Esophagus muscularis mucosa (tissue), 4 donors: Measurements from ENCODE around the gene MDGA2. TPM values are rescaled to one million over a fixed set of nuclear protein-coding genes. Genes with fewer than 3 reads are reported as not detected.

ENCODE experiments used
- DNase-seq: peaks from one replicate; pipeline ENCODE4 v3.0.0-alpha.2; 2017; ENCODE audit errors: extremely low spot score
- H3K27ac ChIP-seq, 4 donors: fragments of 200-600 bp; sonication (generic); replicated peaks in 1 of 4; 1 replicate in 3 of 4; 2 replicates in 1 of 4; pipeline ENCODE4 v1.5.1; 2016 to 2019; ENCODE audit warnings: mild to moderate bottlenecking in 1 of 4
- H3K27me3 ChIP-seq, 4 donors: fragments of 200-600 bp; sonication (generic); one replicate each; pipeline versions ENCODE4 v1.5.1 to v1.6.0; 2016 to 2019
- H3K36me3 ChIP-seq, 4 donors: fragments of 200-600 bp; sonication (generic); one replicate each; pipeline ENCODE4 v1.5.1; 2016 to 2019
- H3K4me1 ChIP-seq, 4 donors: fragments of 200-600 bp; sonication (generic); one replicate each; pipeline ENCODE4 v1.5.1; 2016 to 2019
- H3K4me3 ChIP-seq, 4 donors: fragments of 200-600 bp; sonication (generic); 1 replicate in 2 of 4; 2 replicates in 2 of 4; pipeline ENCODE4 v1.5.1; 2016 to 2019; ENCODE audit warnings: mild to moderate bottlenecking in 4 of 4, moderate library complexity in 1 of 4
- H3K9me3 ChIP-seq, 4 donors: fragments of 200-600 bp; sonication (generic); 1 replicate in 3 of 4; 2 replicates in 1 of 4; pipeline ENCODE4 v1.5.1; 2016 to 2019
- CTCF ChIP-seq, 3 experiments: fragments of 200-600 bp in 2 of 3; fragments of 450-650 bp in 1 of 3; sonication (generic) in 2 of 3; IDR thresholded peaks; one replicate each; pipeline ENCODE4 v1.5.1; 2017 to 2019; ENCODE audit warnings: antibody characterized with exemption in 3 of 3, mild to moderate bottlenecking in 2 of 3, moderate library complexity in 1 of 3
- EP300 ChIP-seq: sonication (generic); formaldehyde crosslinking; IDR thresholded peaks from one replicate; pipeline ENCODE4 v1.6.1; 2017; ENCODE audit warnings: antibody characterized with exemption
- POLR2A ChIP-seq: fragments of 450-650 bp; IDR thresholded peaks from one replicate; pipeline ENCODE4 v1.6.1; 2017; ENCODE audit warnings: antibody characterized with exemption, moderate library complexity, mild to moderate bottlenecking, low read depth
- POLR2AphosphoS5 ChIP-seq, 2 donors: sonication (generic); formaldehyde crosslinking; IDR thresholded peaks; one replicate each; pipeline ENCODE4 v1.6.1; 2017; ENCODE audit warnings: antibody characterized with exemption in 2 of 2
- WGBS: methylation state at CpG from one replicate; pipeline ENCODE4 v1.1.5; 2018; 5-methylcytosine and 5-hydroxymethylcytosine counted together
- intact Hi-C: fragments of 100-400 bp; cut with DNase I; formaldehyde crosslinking; loops from one replicate; pipeline ENCODE4 v1.15.1; 2023
- total RNA-seq, 4 donors: library from RNA; depleted of rRNA; stranded (reverse); fragments of >200 nt; gene quantifications; one replicate each; pipeline versions ENCODE4 v1.1.0 to v1.2.1, GENCODE V29; 2016

The MDGA2 gene
- total RNA-seq, 4 donors from 2014 or later = under 0.01 TPM; not detected in 3

GRCh38 chr14:46985529-46986380 is 689.6 kb downstream of the MDGA2 start:
- no peak for DNase-seq
- no peaks in the 10 kb centered on the region for H3K9me3 ChIP-seq
- 83% methylated on average over 6 of the region's 6 CpGs for WGBS
- no peak overlapping the region for H3K27ac ChIP-seq
- H3K27me3 ChIP-seq = no peaks in the 10 kb centered on the region
- no peak overlapping the region for H3K4me3 ChIP-seq
- intact Hi-C loops = no loop called here
- H3K36me3 ChIP-seq = no peaks in the 10 kb centered on the region
- TF ChIP-seq CTCF (IDR thresholded peaks at IDR 0.05) (no peak), EP300 (no peak), POLR2AphosphoS5 (IDR thresholded peaks at IDR 0.05) (no peak), POLR2A (no peak)
- H3K4me1 ChIP-seq = no peaks in the 10 kb centered on the region

DNA sequence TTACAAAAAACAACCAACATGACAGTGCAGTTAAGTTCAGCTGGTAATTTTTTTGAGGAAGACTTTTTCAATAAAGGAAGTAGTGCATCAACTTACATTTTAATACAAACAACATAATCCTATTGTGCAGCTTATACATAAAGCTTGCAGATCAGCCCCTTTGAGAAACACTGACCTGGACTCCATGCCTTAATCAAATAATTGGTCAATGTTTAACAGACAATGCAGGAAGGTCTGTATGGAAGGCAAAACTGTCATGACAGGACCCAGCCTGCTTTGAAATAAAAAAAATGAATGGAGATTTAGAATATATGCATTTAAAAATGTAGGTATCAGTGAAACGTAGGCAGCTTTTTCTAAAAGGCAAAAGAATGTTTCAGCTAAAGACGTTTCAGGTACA is 702.1 kb downstream of the MDGA2 start:
- Histone ChIP-seq H3K36me3 (no peaks in the 10 kb centered on the region), H3K4me3 (no peak overlapping the region), H3K9me3 (no peaks in the 10 kb centered on the region), H3K27me3 (no peaks in the 10 kb centered on the region), H3K4me1 (no peaks in the 10 kb centered on the region), H3K27ac (no peak overlapping the region)
- DNase-seq = no peak
- TF ChIP-seq CTCF (IDR thresholded peaks at IDR 0.05) (no peak), EP300 (no peak), POLR2AphosphoS5 (IDR thresholded peaks at IDR 0.05) (no peak), POLR2A (no peak)
- 44% methylated on average over 2 of the region's 2 CpGs for WGBS
- intact Hi-C loops = no loop called here

DNA sequence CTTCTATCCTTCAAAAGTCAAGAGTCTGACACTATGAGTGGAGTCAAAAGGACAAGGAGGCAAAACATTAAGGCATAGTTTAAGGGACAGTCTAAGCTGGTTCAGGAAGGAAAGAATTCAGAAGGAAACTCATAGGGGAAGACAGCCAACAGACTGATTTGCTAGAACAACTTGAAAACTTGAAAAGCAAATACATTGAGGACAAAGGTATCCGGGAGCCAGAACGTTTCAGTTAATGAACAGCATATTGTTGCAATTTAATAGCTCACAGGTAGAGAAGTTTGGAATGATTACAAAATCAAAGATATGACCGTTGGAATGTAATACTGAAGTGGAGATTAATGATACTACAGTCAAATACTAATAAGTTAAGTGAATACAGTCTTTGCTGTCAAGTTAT is 711.0 kb downstream of the MDGA2 start:
- intact Hi-C loops = no loop called here

GRCh38 chr14:46951103-46951502 is 724.3 kb downstream of the MDGA2 start:
- DNase-seq = no peak
- Histone ChIP-seq H3K4me1 (no peaks in the 10 kb centered on the region), H3K4me3 (no peak overlapping the region), H3K27ac (no peak overlapping the region), H3K27me3 (no peaks in the 10 kb centered on the region), H3K9me3 (no peaks in the 10 kb centered on the region), H3K36me3 (no peaks in the 10 kb centered on the region)
- intact Hi-C loops = no loop called here
- no peak for TF ChIP-seq EP300
- TF ChIP-seq CTCF (IDR thresholded peaks at IDR 0.05) = no peak
- TF ChIP-seq POLR2AphosphoS5 (IDR thresholded peaks at IDR 0.05) = no peak
- TF ChIP-seq POLR2A = no peak
- WGBS = 93% methylated on average over 2 of the region's 2 CpGs

More for the DNA sequence above, 711.0 kb downstream of the MDGA2 start:
- no peak for TF ChIP-seq POLR2AphosphoS5 (IDR thresholded peaks at IDR 0.05)
- no peaks in the 10 kb centered on the region for H3K36me3 ChIP-seq
- H3K27ac ChIP-seq = no peak overlapping the region
- H3K9me3 ChIP-seq = no peaks in the 10 kb centered on the region
- no peak for DNase-seq
- 63% methylated on average over 3 of the region's 3 CpGs for WGBS
- H3K4me3 ChIP-seq = no peak overlapping the region
- no peaks in the 10 kb centered on the region for H3K27me3 ChIP-seq
- no peaks in the 10 kb centered on the region for H3K4me1 ChIP-seq

DNA sequence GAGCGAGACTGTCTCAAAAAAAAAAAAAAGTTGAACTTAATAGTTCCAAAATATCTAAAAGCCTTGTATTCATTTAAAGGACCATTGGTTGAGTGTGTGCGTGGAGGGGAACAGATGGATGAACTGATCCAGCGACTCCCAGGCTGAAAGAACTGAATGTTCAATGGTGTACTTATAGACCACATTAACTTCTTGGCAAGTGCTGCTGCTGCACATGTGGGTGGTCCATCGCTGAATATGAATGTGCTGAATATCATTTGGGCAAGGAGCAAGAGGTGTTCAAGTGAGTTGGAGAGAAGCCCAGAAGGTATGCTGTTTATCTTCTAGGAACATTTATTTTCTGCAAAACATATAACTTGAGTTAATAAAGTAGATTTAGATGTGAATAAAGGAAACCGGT is 734.8 kb downstream of the MDGA2 start:
- H3K9me3 ChIP-seq = peaks cover 0 to 12% (median 10%) of the 10 kb centered on the region in 4 donors
- no peaks in the 10 kb centered on the region for H3K27me3 ChIP-seq
- no peaks in the 10 kb centered on the region for H3K36me3 ChIP-seq
- WGBS = 49% methylated on average over 5 of the region's 5 CpGs
- no peaks in the 10 kb centered on the region for H3K4me1 ChIP-seq
- DNase-seq = no peak
- TF ChIP-seq POLR2A = no peak
- no peak for TF ChIP-seq CTCF (IDR thresholded peaks at IDR 0.05)
- TF ChIP-seq POLR2AphosphoS5 (IDR thresholded peaks at IDR 0.05) = no peak
- no peak for TF ChIP-seq EP300
- H3K4me3 ChIP-seq = no peak overlapping the region
- intact Hi-C loops = no loop called here
- no peak overlapping the region for H3K27ac ChIP-seq
